ENCODE results near the gene GRAP2.

GRCh38 chr22:39970742-39971141, 69.9 kb downstream of the GRAP2 start:
- TF ChIP-seq CEBPB (IDR thresholded peaks at IDR 0.05; ENCODE audit: low read depth, low read length) (no peak), CTCF (conservative IDR thresholded peaks at IDR 0.05; ENCODE audit: low read depth, low read length) (no peak), RFX5 (IDR thresholded peaks at IDR 0.05; ENCODE audit: low read depth, low read length) (no peak), BHLHE40 (IDR thresholded peaks at IDR 0.05; ENCODE audit: low read depth, low read length) (no peak), CHD1 (IDR thresholded peaks at IDR 0.05; ENCODE audit: low read depth, low read length) (no peak), POLR2A (IDR thresholded peaks at IDR 0.05; ENCODE audit: low read depth, low read length) (no peak), MXI1 (IDR thresholded peaks at IDR 0.05; ENCODE audit: borderline replicate concordance, low read depth, low read length) (no peak), ELK1 (IDR thresholded peaks at IDR 0.05; ENCODE audit: borderline replicate concordance, low read depth, low read length) (no peak), SMC3 (IDR thresholded peaks at IDR 0.05; ENCODE audit: low read depth, low read length) (no peak), RAD21 (IDR thresholded peaks at IDR 0.05; ENCODE audit: low read length) (no peak), RCOR1 (IDR thresholded peaks at IDR 0.05; ENCODE audit: insufficient replicate concordance, low read length) (no peak), NFE2L2 (IDR thresholded peaks at IDR 0.05; ENCODE audit: low read depth, low read length) (no peak)
